SK-N-SH (cell line): ENCODE measurements around the gene KCNAB1. TPM values are rescaled to one million over a fixed set of nuclear protein-coding genes. Genes with fewer than 3 reads are reported as not detected.

ENCODE experiments used
- CTCF ChIA-PET: fragments of 300-600, 350-600 bp; formaldehyde crosslinking; extraction: SDS; loops from one replicate; lab custom pipeline; 2021; lab: Yijun Ruan, JAX
- POLR2A ChIA-PET: fragments of 350-600 bp; sonication (Branson Sonifier 250); formaldehyde crosslinking; extraction: SDS; loops from one replicate; lab custom pipeline; 2020; ENCODE audit warnings: antibody characterized with exemption, inconsistent platforms; lab: Yijun Ruan, JAX
- DNase-seq: peaks from one replicate; pipeline ENCODE4 v3.0.0; 2012
- H2AFZ ChIP-seq: fragments of 200-600 bp; sonication (generic); 2 replicates; pipeline ENCODE4 v1.8.1; 2016; ENCODE audit warnings: antibody characterized with exemption, mild to moderate bottlenecking, low read depth
- H3F3A ChIP-seq: fragments of 200-600 bp; sonication (generic); replicated peaks from 2 replicates; pipeline ENCODE3; 2016; ENCODE audit warnings: antibody characterized with exemption, mild to moderate bottlenecking; ENCODE audit not compliant: insufficient read depth
- H3K27ac ChIP-seq, 2 experiments: fragments of 200-500 bp in 1 of 2; fragments of 200-600 bp in 1 of 2; sonication (Bioruptor generic) in 1 of 2; sonication (generic), shearing (Covaris generic) in 1 of 2; 2 replicates each; pipeline versions ENCODE4 v1.5.1 to v1.6.1; 2014 to 2016; ENCODE audit warnings: low read depth in 2 of 2, inconsistent platforms in 1 of 2, low read length in 1 of 2, mild to moderate bottlenecking in 1 of 2, mixed read lengths in 1 of 2
- H3K27me3 ChIP-seq: fragments of 200-600 bp; sonication (generic), shearing (Covaris generic); 2 replicates; pipeline ENCODE4 v1.6.1; 2016; ENCODE audit warnings: mixed run types; ENCODE audit not compliant: insufficient read depth
- H3K36me3 ChIP-seq, 2 experiments: fragments of 200-500 bp in 1 of 2; fragments of 200-600 bp in 1 of 2; sonication (Bioruptor generic) in 1 of 2; sonication (generic) in 1 of 2; replicated peaks in 1 of 2; 2 replicates each; pipeline versions ENCODE3 to v1.5.1; 2014 to 2016; ENCODE audit warnings: low read length in 1 of 2, mild to moderate bottlenecking in 1 of 2; ENCODE audit not compliant: insufficient read depth in 2 of 2, control insufficient read depth in 1 of 2
- H3K4me1 ChIP-seq, 2 experiments: fragments of 200-500 bp in 1 of 2; fragments of 200-600 bp in 1 of 2; sonication (Bioruptor generic) in 1 of 2; sonication (generic), shearing (Covaris generic) in 1 of 2; 2 replicates each; pipeline versions ENCODE4 v1.5.1 to v1.6.1; 2014 to 2016; ENCODE audit warnings: low read depth in 1 of 2, low read length in 1 of 2, mixed run types in 1 of 2; ENCODE audit not compliant: insufficient read depth in 2 of 2, control insufficient read depth in 1 of 2
- H3K4me2 ChIP-seq: fragments of 200-600 bp; sonication (generic), shearing (Covaris generic); 2 replicates; pipeline ENCODE4 v1.6.1; 2017; ENCODE audit warnings: mixed run types
- H3K4me3 ChIP-seq, 2 experiments: fragments of 200-500 bp in 1 of 2; fragments of 200-600 bp in 1 of 2; sonication (Bioruptor generic) in 1 of 2; sonication (generic), shearing (Covaris generic) in 1 of 2; 2 replicates each; pipeline versions ENCODE4 v1.5.1 to v1.8.1; 2014 to 2016; ENCODE audit warnings: low read depth in 2 of 2, inconsistent platforms in 1 of 2, low read length in 1 of 2, mild to moderate bottlenecking in 1 of 2, mixed read lengths in 1 of 2, moderate library complexity in 1 of 2
- H3K79me2 ChIP-seq: fragments of 200-600 bp; sonication (generic); 2 replicates; pipeline ENCODE4 v1.8.1; 2017; ENCODE audit warnings: mild to moderate bottlenecking; ENCODE audit not compliant: insufficient read depth
- H3K9ac ChIP-seq: fragments of 200-600 bp; sonication (generic); 2 replicates; pipeline ENCODE4 v1.6.1; 2017; ENCODE audit warnings: mixed run types
- H3K9me2 ChIP-seq: fragments of 200-600 bp; sonication (generic); 2 replicates; pipeline ENCODE4 v1.6.1; 2017; ENCODE audit warnings: mixed run types
- H3K9me3 ChIP-seq: fragments of 200-600 bp; sonication (generic); 2 replicates; pipeline ENCODE4 v1.6.1; 2017; ENCODE audit warnings: mixed run types, mild to moderate bottlenecking, moderate library complexity
- H4K20me1 ChIP-seq: fragments of 200-600 bp; sonication (generic); 2 replicates; pipeline ENCODE4 v1.6.1; 2017; ENCODE audit warnings: mild to moderate bottlenecking, mixed run types; ENCODE audit not compliant: insufficient read depth
- CHD2 ChIP-seq: fragments of 150-350 bp; IDR thresholded peaks from 2 replicates; pipeline ENCODE4 v1.6.1; 2018; ENCODE audit warnings: low read length; ENCODE audit not compliant: partially characterized antibody
- ELF1 ChIP-seq: IDR thresholded peaks from 2 replicates; pipeline ENCODE4 v1.4.0; 2012
- FOSL2 ChIP-seq: IDR thresholded peaks from 2 replicates; pipeline ENCODE4 v1.4.0; 2012; ENCODE audit warnings: low read depth, mild to moderate bottlenecking, moderate library complexity, borderline replicate concordance
- FOXJ3 ChIP-seq: sonication (generic); formaldehyde crosslinking; IDR thresholded peaks from 2 replicates; pipeline ENCODE4 v1.5.1; 2020; ENCODE audit warnings: mild to moderate bottlenecking, missing genetic modification reagents
- FOXM1 ChIP-seq: IDR thresholded peaks from 2 replicates; pipeline ENCODE4 v1.4.0; 2012; ENCODE audit warnings: low read depth, mild to moderate bottlenecking
- GATA2 ChIP-seq: sonication (generic); formaldehyde crosslinking; IDR thresholded peaks from 2 replicates; pipeline ENCODE4 v1.5.0; 2020; ENCODE audit warnings: mild to moderate bottlenecking, missing genetic modification reagents
- JUND ChIP-seq: IDR thresholded peaks from 2 replicates; pipeline ENCODE4 v1.4.0; 2012
- MEF2A ChIP-seq: IDR thresholded peaks from 2 replicates; pipeline ENCODE4 v1.4.0; 2012; ENCODE audit warnings: low read depth, borderline replicate concordance
- NFIC ChIP-seq: IDR thresholded peaks from 2 replicates; pipeline ENCODE4 v1.4.0; 2012; ENCODE audit warnings: borderline replicate concordance
- NRF1 ChIP-seq: IDR thresholded peaks from 2 replicates; pipeline ENCODE4 v1.6.1; 2012; ENCODE audit warnings: low read depth, mild to moderate bottlenecking, low read length
- RAD21 ChIP-seq: IDR thresholded peaks from 2 replicates; pipeline ENCODE4 v1.6.1; 2012; ENCODE audit warnings: mild to moderate bottlenecking, low read length
- RXRA ChIP-seq: IDR thresholded peaks from 2 replicates; pipeline ENCODE4 v1.4.0; 2012; ENCODE audit warnings: low read depth, mild to moderate bottlenecking, borderline replicate concordance
- SIN3A ChIP-seq: IDR thresholded peaks from 2 replicates; pipeline ENCODE4 v1.6.1; 2012; ENCODE audit warnings: low read depth, mild to moderate bottlenecking, low read length, moderate library complexity, borderline replicate concordance
- TCF12 ChIP-seq: IDR thresholded peaks from 2 replicates; pipeline ENCODE4 v1.4.0; 2012
- TEAD4 ChIP-seq: IDR thresholded peaks from 2 replicates; pipeline ENCODE4 v1.4.0; 2012; ENCODE audit warnings: mild to moderate bottlenecking, borderline replicate concordance; ENCODE audit not compliant: insufficient read depth
- YY1 ChIP-seq: IDR thresholded peaks from 2 replicates; pipeline ENCODE4 v1.4.0; 2012; ENCODE audit warnings: low read depth, mild to moderate bottlenecking
- WGBS: methylation state at CpG from one replicate; pipeline ENCODE4 v1.1.6; 2017; ENCODE audit warnings: low lambda C conversion rate; 5-methylcytosine and 5-hydroxymethylcytosine counted together
- polyA plus RNA-seq, 3 experiments: library from polyadenylated mRNA; depleted of rRNA; stranded (reverse); fragments of >200 nt; gene quantifications; 2 replicates each; pipeline ENCODE4 v1.2.3, GENCODE V29; 2012
- TF ChIP-seq, protein P1 (sequence below): IDR thresholded peaks from 2 replicates; pipeline ENCODE4; 2012
- TF ChIP-seq, protein P2 (sequence below): IDR thresholded peaks from 2 replicates; pipeline ENCODE4 v1.4.0; 2012; ENCODE audit warnings: low read depth, borderline replicate concordance
- TF ChIP-seq, protein P3 (sequence below): IDR thresholded peaks from 2 replicates; pipeline ENCODE4 v1.4.0; 2012; ENCODE audit warnings: low read depth
- TF ChIP-seq, protein P4 (sequence below): IDR thresholded peaks from 2 replicates; pipeline ENCODE4 v1.4.0; 2012; ENCODE audit warnings: low read depth, borderline replicate concordance
- TF ChIP-seq, protein P5 (sequence below): fragments of 150-350 bp; IDR thresholded peaks from 2 replicates; pipeline ENCODE4 v1.6.1; 2016; ENCODE audit warnings: mild to moderate bottlenecking, low read depth, low read length

The KCNAB1 gene
- polyA plus RNA-seq, 1 of the 3 experiments (the other 2 are of a cell fraction), result 82.1 TPM

DNA sequence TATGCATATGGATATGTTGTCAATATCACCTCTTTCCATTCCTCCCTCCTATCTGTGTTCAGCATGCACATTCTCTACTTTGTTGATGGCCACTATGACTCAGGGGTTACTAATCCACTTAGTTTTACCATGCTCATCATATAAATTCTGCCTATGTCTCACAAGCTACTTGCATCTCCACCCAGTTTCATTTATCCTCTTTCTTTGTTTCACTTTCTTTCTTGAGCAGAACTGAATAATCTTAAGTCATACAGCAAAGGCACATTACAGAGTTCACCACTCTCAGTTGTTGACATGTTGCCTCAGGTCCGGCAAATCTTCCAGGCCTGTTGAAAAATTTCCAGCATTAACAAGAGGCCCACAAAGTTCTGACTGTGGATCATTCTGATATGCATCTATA lies 363.0 kb downstream of the KCNAB1 start (continued):
- TF ChIP-seq, protein P1, sequence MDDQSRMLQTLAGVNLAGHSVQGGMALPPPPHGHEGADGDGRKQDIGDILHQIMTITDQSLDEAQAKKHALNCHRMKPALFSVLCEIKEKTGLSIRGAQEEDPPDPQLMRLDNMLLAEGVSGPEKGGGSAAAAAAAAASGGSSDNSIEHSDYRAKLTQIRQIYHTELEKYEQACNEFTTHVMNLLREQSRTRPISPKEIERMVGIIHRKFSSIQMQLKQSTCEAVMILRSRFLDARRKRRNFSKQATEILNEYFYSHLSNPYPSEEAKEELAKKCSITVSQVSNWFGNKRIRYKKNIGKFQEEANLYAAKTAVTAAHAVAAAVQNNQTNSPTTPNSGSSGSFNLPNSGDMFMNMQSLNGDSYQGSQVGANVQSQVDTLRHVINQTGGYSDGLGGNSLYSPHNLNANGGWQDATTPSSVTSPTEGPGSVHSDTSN, result peak; percentile 62
- TF ChIP-seq MEF2A (no peak), CHD2 (no peak), JUND (peak; percentile 82), RAD21 (no peak), FOSL2 (peak; percentile 90)
- TF ChIP-seq, protein P2, sequence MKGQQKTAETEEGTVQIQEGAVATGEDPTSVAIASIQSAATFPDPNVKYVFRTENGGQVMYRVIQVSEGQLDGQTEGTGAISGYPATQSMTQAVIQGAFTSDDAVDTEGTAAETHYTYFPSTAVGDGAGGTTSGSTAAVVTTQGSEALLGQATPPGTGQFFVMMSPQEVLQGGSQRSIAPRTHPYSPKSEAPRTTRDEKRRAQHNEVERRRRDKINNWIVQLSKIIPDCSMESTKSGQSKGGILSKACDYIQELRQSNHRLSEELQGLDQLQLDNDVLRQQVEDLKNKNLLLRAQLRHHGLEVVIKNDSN, result no peak
- TF ChIP-seq, protein P3, sequence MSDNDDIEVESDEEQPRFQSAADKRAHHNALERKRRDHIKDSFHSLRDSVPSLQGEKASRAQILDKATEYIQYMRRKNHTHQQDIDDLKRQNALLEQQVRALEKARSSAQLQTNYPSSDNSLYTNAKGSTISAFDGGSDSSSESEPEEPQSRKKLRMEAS, result peak; percentile 67; the same call in 1 of the 2 replicates

DNA sequence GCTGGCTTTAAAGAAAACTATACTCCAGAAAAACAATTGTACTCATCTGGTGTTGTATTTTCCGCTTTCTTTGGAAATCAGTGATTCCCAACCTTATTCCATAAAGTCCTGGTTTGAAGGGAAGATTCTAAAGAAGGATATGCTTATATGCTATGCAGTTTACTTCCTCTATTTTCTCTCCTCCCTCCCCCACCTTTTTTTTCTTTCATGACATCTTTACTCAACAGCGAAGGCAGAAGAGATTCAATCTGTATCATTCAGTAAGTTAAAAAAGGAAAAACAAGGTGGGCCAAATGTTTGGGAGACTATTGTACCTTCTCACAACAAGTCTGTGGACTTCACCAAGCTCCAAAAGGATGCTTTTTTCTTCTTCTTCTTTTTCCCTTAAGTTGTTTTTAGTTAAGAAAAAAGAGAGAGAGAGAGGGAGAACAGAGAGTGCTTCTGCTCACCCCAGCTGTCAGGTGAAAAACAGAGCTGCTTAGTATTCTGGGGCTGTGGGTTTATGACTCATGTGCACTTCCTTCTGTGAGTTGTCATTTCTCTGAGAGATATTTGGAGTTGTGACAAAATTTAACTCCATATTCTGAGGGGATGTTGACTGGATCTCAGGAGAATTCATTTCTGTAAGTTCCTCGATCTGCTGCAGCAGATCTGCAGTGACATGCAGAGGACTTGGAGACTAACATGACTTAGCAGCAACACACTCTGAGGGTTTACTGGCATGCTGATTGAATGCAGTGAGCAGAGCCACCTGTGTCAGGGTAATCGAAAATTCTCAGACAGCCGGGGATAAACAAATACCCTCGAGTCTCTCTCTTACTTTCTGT lies 363.8 kb downstream of the KCNAB1 start:
- 0 out of 2 replicates have a peak, but pooled peaks cover 3% of the 10 kb centered on the region for H3K79me2 ChIP-seq
- no peak for DNase-seq
- no peaks in the 10 kb centered on the region for H3K27me3 ChIP-seq
- peak overlapping the region; percentile 31; the same call in 1 of the 2 replicates for H3K9ac ChIP-seq
- H3K36me3 ChIP-seq, result peaks cover 4 to 26% of the 10 kb centered on the region in 2 experiments
- no peaks in the 10 kb centered on the region for H4K20me1 ChIP-seq
- H3K4me2 ChIP-seq, result peak overlapping the region; percentile 72
- CTCF ChIA-PET, result interaction anchor here (1.2 to 4.6 kb wide), 5 partner anchors 10 to 333 kb away, joined by 4 to 20 read pairs (median 10); no protein-coding TSS in a partner anchor
- POLR2A ChIA-PET, result no interaction called here
- H2AFZ ChIP-seq, result no peak overlapping the region
- H3K27ac ChIP-seq, result peak overlapping the region; percentile 91 to 96
- H3K4me3 ChIP-seq, result peak overlapping the region; percentile 12 to 48; a peak in 3 of 4 replicates
- peaks cover 46% of the 10 kb centered on the region for H3F3A ChIP-seq
- no peaks in the 10 kb centered on the region for H3K9me3 ChIP-seq
- no peaks in the 10 kb centered on the region for H3K9me2 ChIP-seq
- WGBS, result 19% methylated on average over 6 of the region's 6 CpGs
- H3K4me1 ChIP-seq, result peaks cover 6 to 19% of the 10 kb centered on the region in 2 experiments
- peak; percentile 91 for TF ChIP-seq FOSL2
- no peak for TF ChIP-seq YY1
- TF ChIP-seq FOXJ3, result no peak
- peak; percentile 100 for TF ChIP-seq TCF12
- peak; percentile 60; the same call in 1 of the 2 replicates for TF ChIP-seq MEF2A
- TF ChIP-seq FOXM1, result peak; percentile 81; the same call in 1 of the 2 replicates
- TF ChIP-seq ELF1, result no peak
- TF ChIP-seq, protein P4, sequence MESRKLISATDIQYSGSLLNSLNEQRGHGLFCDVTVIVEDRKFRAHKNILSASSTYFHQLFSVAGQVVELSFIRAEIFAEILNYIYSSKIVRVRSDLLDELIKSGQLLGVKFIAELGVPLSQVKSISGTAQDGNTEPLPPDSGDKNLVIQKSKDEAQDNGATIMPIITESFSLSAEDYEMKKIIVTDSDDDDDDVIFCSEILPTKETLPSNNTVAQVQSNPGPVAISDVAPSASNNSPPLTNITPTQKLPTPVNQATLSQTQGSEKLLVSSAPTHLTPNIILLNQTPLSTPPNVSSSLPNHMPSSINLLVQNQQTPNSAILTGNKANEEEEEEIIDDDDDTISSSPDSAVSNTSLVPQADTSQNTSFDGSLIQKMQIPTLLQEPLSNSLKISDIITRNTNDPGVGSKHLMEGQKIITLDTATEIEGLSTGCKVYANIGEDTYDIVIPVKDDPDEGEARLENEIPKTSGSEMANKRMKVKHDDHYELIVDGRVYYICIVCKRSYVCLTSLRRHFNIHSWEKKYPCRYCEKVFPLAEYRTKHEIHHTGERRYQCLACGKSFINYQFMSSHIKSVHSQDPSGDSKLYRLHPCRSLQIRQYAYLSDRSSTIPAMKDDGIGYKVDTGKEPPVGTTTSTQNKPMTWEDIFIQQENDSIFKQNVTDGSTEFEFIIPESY, result 0 out of 2 replicates have a peak, but pooled peaks have one; percentile 50
- peak; percentile 94; the same call in 1 of the 2 replicates for TF ChIP-seq SIN3A
- TF ChIP-seq, protein P3, result peak; percentile 60
- peak; percentile 86 for TF ChIP-seq TEAD4
- TF ChIP-seq RXRA, result peak; percentile 82
- TF ChIP-seq, protein P5, sequence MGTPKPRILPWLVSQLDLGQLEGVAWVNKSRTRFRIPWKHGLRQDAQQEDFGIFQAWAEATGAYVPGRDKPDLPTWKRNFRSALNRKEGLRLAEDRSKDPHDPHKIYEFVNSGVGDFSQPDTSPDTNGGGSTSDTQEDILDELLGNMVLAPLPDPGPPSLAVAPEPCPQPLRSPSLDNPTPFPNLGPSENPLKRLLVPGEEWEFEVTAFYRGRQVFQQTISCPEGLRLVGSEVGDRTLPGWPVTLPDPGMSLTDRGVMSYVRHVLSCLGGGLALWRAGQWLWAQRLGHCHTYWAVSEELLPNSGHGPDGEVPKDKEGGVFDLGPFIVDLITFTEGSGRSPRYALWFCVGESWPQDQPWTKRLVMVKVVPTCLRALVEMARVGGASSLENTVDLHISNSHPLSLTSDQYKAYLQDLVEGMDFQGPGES, result no peak
- peak; percentile 95 for TF ChIP-seq NFIC
- TF ChIP-seq, protein P1, result peak; percentile 97
- peak; percentile 98 for TF ChIP-seq JUND
- no peak for TF ChIP-seq GATA2 (CRISPR knock-in tag)
- TF ChIP-seq NRF1, result no peak
